Uterus (tissue), 2 donors: ENCODE data around the gene PRM3.

Source experiments
- POLR2A ChIP-seq, 2 donors: fragments of 450-650 bp; IDR thresholded peaks; one replicate each; pipeline ENCODE4 v1.6.1; 2016; ENCODE audit warnings: antibody characterized with exemption in 2 of 2, mild to moderate bottlenecking in 1 of 2, moderate library complexity in 1 of 2
- TF ChIP-seq, protein P1 (sequence below), 4 experiments: fragments of 200-600 bp in 2 of 4; fragments of 450-650 bp in 2 of 4; sonication (generic) in 2 of 4; IDR thresholded peaks; one replicate each; pipeline ENCODE4 v1.5.1; 2016 to 2019; ENCODE audit warnings: antibody characterized with exemption in 4 of 4, mild to moderate bottlenecking in 2 of 4, moderate library complexity in 1 of 4

DNA sequence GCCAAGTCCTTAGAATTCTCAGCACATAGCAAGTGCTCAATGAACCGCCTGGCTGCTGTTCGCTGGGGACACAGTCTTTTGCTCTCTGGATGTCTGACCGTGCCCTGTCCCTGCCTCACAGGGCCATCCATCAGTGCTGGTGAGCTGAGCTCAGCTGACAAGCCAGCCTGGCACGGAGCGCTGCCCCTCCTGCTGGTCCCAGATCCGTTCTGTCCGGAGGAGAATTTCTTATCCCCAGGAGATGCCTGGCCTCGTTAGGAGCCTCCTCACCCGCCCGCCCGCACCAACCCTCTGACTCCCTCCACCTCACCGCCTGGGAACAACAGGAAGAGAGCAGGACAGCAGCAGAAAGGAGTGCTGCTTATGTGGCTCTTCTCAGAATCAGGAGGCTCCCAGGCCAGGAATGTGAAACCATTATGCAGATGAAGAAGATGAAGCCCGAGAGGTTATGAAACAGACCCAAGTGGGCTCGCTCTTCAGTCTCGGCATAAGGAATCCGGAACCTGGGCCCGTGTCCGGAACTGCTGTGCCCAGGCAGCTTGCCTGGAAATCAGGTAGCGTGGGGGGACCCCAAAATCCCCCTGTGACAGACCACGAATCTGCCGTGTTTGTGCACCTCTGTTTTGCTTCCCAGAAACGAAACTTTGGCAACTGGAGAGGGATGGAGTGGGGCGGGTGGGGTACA lies 43.0 kb upstream of the PRM3 start:
- TF ChIP-seq, protein P1, sequence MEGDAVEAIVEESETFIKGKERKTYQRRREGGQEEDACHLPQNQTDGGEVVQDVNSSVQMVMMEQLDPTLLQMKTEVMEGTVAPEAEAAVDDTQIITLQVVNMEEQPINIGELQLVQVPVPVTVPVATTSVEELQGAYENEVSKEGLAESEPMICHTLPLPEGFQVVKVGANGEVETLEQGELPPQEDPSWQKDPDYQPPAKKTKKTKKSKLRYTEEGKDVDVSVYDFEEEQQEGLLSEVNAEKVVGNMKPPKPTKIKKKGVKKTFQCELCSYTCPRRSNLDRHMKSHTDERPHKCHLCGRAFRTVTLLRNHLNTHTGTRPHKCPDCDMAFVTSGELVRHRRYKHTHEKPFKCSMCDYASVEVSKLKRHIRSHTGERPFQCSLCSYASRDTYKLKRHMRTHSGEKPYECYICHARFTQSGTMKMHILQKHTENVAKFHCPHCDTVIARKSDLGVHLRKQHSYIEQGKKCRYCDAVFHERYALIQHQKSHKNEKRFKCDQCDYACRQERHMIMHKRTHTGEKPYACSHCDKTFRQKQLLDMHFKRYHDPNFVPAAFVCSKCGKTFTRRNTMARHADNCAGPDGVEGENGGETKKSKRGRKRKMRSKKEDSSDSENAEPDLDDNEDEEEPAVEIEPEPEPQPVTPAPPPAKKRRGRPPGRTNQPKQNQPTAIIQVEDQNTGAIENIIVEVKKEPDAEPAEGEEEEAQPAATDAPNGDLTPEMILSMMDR (IDR thresholded peaks at IDR 0.05): no peak
- no peak for TF ChIP-seq POLR2A (IDR thresholded peaks at IDR 0.05)
